Fibroblast of villous mesenchyme (primary cell): Measurements from ENCODE around the gene LHX2. TPM values are rescaled to one million over a fixed set of nuclear protein-coding genes. Genes with fewer than 3 reads are reported as not detected.
A peak's percentile ranks its signal among the peaks of the same experiment; 100 is the strongest.

Source experiments
- DNase-seq: peaks from one replicate; pipeline ENCODE4 v3.0.0-alpha.2; 2010; ENCODE audit warnings: low read depth
- H3K4me3 ChIP-seq: 2 replicates; pipeline ENCODE4 v1.5.1; 2011; ENCODE audit warnings: low read depth, mild to moderate bottlenecking, low read length
- total RNA-seq: library from RNA; depleted of rRNA; stranded (reverse); fragments of >200 nt; gene quantifications from 2 replicates; pipeline ENCODE4 v1.2.3, GENCODE V29; 2012
- TF ChIP-seq, protein P1 (sequence below): IDR thresholded peaks from 2 replicates; pipeline ENCODE4 v1.5.1; 2012; ENCODE audit warnings: low read depth, mild to moderate bottlenecking, low read length; ENCODE audit not compliant: insufficient read depth

Gene LHX2
- total RNA-seq, 1 donor, result not detected

DNA sequence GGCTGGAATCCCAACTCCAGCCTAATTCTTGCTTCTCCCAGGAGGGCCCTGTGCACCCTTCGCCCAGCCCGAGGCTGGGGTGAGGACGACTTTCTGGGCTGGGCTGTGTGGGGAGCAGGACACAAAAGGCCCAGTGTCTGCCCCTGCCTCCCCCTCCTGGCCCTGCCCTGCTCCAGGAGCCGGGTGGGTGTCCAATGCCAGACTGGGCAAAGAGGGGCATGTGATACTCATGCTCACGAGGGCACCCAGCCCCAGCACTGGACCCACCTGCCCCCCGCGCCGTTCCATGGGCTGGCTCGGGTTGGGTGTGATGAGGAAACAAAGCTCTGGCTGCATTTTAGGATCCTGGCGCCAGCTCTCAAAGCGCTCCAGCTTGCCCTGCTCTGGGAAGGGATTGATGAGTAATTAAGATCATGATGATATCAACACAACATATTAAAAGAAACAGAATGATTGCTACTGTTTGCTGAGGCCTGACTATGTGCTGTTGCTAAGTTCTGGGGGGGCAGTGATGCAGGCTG, 30.7 kb downstream of the LHX2 start:
- H3K4me3 ChIP-seq, result no peak overlapping the region
- DNase-seq, result no peak
- TF ChIP-seq, protein P1, sequence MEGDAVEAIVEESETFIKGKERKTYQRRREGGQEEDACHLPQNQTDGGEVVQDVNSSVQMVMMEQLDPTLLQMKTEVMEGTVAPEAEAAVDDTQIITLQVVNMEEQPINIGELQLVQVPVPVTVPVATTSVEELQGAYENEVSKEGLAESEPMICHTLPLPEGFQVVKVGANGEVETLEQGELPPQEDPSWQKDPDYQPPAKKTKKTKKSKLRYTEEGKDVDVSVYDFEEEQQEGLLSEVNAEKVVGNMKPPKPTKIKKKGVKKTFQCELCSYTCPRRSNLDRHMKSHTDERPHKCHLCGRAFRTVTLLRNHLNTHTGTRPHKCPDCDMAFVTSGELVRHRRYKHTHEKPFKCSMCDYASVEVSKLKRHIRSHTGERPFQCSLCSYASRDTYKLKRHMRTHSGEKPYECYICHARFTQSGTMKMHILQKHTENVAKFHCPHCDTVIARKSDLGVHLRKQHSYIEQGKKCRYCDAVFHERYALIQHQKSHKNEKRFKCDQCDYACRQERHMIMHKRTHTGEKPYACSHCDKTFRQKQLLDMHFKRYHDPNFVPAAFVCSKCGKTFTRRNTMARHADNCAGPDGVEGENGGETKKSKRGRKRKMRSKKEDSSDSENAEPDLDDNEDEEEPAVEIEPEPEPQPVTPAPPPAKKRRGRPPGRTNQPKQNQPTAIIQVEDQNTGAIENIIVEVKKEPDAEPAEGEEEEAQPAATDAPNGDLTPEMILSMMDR, result no peak

DNA sequence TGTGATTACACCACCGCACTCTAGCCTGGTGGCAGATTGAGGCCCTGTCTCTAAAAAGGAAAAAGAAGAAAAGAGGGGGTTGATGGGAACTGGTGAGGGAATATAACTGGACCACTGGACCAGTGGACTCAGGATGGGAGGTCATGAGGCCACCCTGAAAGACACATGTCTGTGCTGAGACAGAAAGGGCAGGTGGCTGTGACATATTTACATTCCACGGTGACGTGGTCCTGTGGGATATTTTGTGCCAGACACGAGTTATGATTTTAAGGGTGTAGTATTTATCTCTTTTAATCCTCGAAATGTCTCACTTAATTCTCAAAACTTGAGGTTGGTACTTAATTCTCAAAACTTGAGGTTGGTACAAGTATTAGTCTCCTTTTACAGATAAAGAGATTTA, 32.9 kb downstream of the LHX2 start:
- no peak for DNase-seq
- no peak overlapping the region for H3K4me3 ChIP-seq
- TF ChIP-seq, protein P1, result no peak

DNA sequence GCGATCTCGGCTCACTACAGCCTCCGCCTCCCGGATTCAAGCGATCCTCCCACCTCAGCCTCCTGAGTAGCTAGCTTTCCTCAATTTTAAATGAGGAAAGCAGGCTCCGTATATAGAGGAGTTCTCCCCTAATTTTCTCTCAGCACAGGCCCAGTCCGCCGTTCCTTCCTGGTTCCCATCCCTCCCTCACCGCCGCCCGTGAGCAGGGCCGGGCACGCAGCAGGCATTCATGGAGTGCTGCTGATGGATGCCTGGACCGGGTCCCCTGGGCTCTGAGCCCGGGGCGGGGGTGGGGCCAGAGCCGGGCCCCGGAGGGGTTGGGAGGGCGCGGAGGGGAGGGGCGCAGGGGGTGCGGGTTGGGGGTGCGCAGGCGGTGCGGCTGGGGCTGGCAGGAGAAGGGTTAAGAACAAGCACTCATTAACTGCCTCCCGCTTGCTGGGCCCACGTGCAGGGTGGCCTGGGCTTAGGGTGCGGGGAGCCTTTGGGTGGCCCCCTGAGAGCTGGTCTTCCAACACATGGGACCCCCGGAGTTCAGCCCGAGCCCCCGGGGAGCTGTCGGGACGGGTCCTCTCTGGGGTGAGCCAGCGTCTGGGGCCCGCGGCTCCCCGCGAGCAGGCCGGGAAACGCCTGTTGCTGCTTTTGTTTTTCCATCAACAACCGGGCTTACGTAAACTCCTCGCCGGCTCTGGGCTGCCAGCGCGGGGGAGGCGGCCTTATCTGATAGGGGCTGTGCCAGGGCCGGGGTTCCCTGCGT, 33.7 kb downstream of the LHX2 start:
- peak; percentile 77 for DNase-seq
- peak overlapping the region; percentile 41 for H3K4me3 ChIP-seq
- TF ChIP-seq, protein P1, result no peak

DNA sequence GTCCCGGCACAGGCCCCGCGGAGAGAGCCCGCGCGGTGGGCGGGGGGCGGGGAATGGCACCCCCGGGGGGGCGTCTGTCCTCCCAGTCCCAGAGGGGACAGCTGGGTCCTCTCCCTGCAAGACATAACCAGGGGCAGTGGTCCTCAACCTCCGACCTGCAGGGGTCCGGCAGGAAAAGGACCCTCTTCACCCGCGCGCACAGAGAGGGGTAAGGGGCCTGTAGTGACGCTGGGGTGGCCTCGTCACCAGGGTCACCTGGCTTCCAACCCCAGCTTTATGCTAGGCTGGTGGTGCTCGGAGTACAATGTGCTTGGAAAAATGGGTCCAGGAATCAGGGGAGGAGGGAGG, 34.2 kb downstream of the LHX2 start:
- TF ChIP-seq, protein P1, result no peak
- peak overlapping the region; percentile 41 for H3K4me3 ChIP-seq
- DNase-seq, result no peak

DNA sequence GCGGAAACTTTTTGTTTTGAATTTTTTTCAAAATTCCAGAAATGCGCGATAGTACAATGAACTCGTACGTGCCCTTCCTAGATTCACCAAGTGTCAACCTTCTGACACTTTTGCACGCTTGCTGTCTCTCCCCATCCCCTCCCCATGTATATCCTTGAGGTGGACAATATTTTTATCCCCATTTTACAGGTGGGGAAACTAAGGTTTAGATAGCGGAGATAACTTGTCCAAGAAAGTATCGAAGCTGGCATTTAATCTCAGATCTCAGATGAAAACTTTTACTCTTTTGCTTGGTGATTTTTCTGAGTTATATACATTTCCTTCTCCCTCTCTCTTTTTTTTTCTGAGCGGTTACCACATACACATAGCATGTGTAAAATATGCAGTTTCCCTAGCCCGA, 34.6 kb downstream of the LHX2 start:
- TF ChIP-seq, protein P1, result no peak

DNA sequence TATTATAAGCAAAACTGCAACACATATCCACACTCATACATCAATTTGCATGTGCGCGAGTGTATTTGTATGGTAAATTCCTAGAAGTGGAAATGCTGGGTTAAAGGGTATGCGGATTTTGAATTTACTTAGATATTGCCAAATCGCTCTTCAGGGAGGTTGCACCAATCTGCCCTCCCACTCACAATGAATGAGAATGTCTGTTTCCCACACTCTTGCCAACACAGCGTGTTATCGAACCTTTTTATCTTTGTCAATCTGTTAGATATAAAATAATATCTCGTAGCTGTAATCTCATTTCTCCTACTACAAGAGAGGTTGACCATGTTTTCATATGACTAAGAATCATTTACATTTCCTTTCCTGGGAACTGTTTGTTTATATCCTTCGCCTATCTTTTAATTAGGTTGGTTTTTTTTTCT, 35.7 kb downstream of the LHX2 start:
- DNase-seq, result peak; percentile 14
- no peak overlapping the region for H3K4me3 ChIP-seq
- TF ChIP-seq, protein P1, result no peak

More for the DNA sequence above, 34.6 kb downstream of the LHX2 start:
- H3K4me3 ChIP-seq, result no peak overlapping the region
- no peak for DNase-seq
